WTC11 (cell line): ENCODE data around the gene GRIN2A. TPM values are rescaled to one million over a fixed set of nuclear protein-coding genes. Genes with fewer than 3 reads are reported as not detected.

Experiments
- ATAC-seq: fragments of 200-7000 bp; cut with Tn5 transposase; 2 replicates; pipeline ENCODE4 v1.10.0; 2021; ENCODE audit warnings: mild to moderate bottlenecking, moderate library complexity
- CTCF ChIA-PET: fragments of 300-600 bp; sonication (Branson Sonifier 250); formaldehyde crosslinking; loops from one replicate; lab custom pipeline; 2021; ENCODE audit warnings: antibody characterized with exemption; lab: Charles Lee
- POLR2A ChIA-PET: fragments of 350-600 bp; sonication (Branson Sonifier 250); formaldehyde crosslinking; loops from one replicate; lab custom pipeline; 2021; ENCODE audit warnings: antibody characterized with exemption; lab: Charles Lee
- DNase-seq: peaks from one replicate; pipeline ENCODE4 v3.0.0; 2021; ENCODE audit warnings: low spot score
- H3K27ac Mint-ChIP-seq: 2 replicates; pipeline ENCODE4 v1.8.0; 2021; ENCODE audit warnings: mixed read lengths
- H3K27me3 Mint-ChIP-seq: 2 replicates; pipeline ENCODE4 v1.8.0; 2021; ENCODE audit warnings: low read depth, mild to moderate bottlenecking, moderate library complexity, mixed read lengths
- H3K36me3 Mint-ChIP-seq: 2 replicates; pipeline ENCODE4 v1.8.0; 2021; ENCODE audit warnings: mixed read lengths
- H3K4me1 Mint-ChIP-seq: 2 replicates; pipeline ENCODE4 v1.8.0; 2022; ENCODE audit warnings: mixed read lengths
- H3K4me3 Mint-ChIP-seq: 2 replicates; pipeline ENCODE4 v1.8.0; 2021; ENCODE audit warnings: mild to moderate bottlenecking, moderate library complexity, mixed read lengths
- H3K9me3 Mint-ChIP-seq: 2 replicates; pipeline ENCODE4 v1.8.0; 2021; ENCODE audit warnings: mixed read lengths
- CREB1 ChIP-seq: sonication (generic); formaldehyde crosslinking; IDR thresholded peaks from 2 replicates; pipeline ENCODE4 v1.8.0; 2023; ENCODE audit warnings: mild to moderate bottlenecking, missing genetic modification reagents
- ESRRA ChIP-seq: sonication (generic); formaldehyde crosslinking; IDR thresholded peaks from 2 replicates; pipeline ENCODE4 v1.8.1; 2022; ENCODE audit warnings: mild to moderate bottlenecking, missing genetic modification reagents, borderline replicate concordance
- FOXK1 ChIP-seq: sonication (generic); formaldehyde crosslinking; IDR thresholded peaks from 2 replicates; pipeline ENCODE4 v1.8.0; 2022; ENCODE audit warnings: mild to moderate bottlenecking, moderate library complexity, missing genetic modification reagents
- HMGA2 ChIP-seq: fragments of 250-450 bp; sonication (Bioruptor Pico); IDR thresholded peaks from 2 replicates; pipeline ENCODE4 v1.4.0; 2021; ENCODE audit warnings: mild to moderate bottlenecking, moderate library complexity
- NR1H2 ChIP-seq: sonication (generic); formaldehyde crosslinking; IDR thresholded peaks from 2 replicates; pipeline ENCODE4 v1.9.0; 2021; ENCODE audit warnings: mild to moderate bottlenecking, moderate library complexity, missing genetic modification reagents
- OVOL2 ChIP-seq: fragments of 250-450 bp; sonication (Bioruptor Pico); IDR thresholded peaks from 2 replicates; pipeline ENCODE4 v1.9.0; 2021; ENCODE audit warnings: mild to moderate bottlenecking, borderline replicate concordance
- RORB ChIP-seq: fragments of 250-450 bp; sonication (Bioruptor Pico); IDR thresholded peaks from 2 replicates; pipeline ENCODE4 v1.9.0; 2021; ENCODE audit warnings: mild to moderate bottlenecking
- SMAD3 ChIP-seq: sonication (generic); formaldehyde crosslinking; IDR thresholded peaks from 2 replicates; pipeline ENCODE4 v1.8.0; 2022; ENCODE audit warnings: missing genetic modification reagents, mild to moderate bottlenecking, borderline replicate concordance
- SOX15 ChIP-seq: fragments of 250-450 bp; sonication (Bioruptor Pico); IDR thresholded peaks from 2 replicates; pipeline ENCODE4 v1.9.0; 2021; ENCODE audit warnings: mild to moderate bottlenecking
- ZNF121 ChIP-seq: sonication (generic); formaldehyde crosslinking; IDR thresholded peaks from 2 replicates; pipeline ENCODE4 v1.8.0; 2023; ENCODE audit warnings: missing genetic modification reagents
- total RNA-seq: library from RNA; stranded (reverse); gene quantifications from 3 replicates; pipeline ENCODE4 v1.2.3, GENCODE V29; 2021
- TF ChIP-seq, protein P1 (sequence below): sonication (generic); formaldehyde crosslinking; IDR thresholded peaks from 2 replicates; pipeline ENCODE4 v1.8.1; 2022; ENCODE audit warnings: missing genetic modification reagents, borderline replicate concordance
- TF ChIP-seq, protein P2 (sequence below): sonication (generic); formaldehyde crosslinking; IDR thresholded peaks from 2 replicates; pipeline ENCODE4 v1.8.1; 2022; ENCODE audit warnings: mild to moderate bottlenecking, missing genetic modification reagents, moderate library complexity, borderline replicate concordance
- TF ChIP-seq, protein P3 (sequence below): fragments of 250-450 bp; sonication (Bioruptor Pico); IDR thresholded peaks from 2 replicates; pipeline ENCODE4 v1.9.0; 2021; ENCODE audit warnings: moderate library complexity, mild to moderate bottlenecking, inconsistent platforms, borderline replicate concordance
- TF ChIP-seq, protein P4 (sequence below): sonication (generic); formaldehyde crosslinking; IDR thresholded peaks from 2 replicates; pipeline ENCODE4 v1.8.1; 2022; ENCODE audit warnings: low read depth, mild to moderate bottlenecking, moderate library complexity, missing genetic modification reagents, borderline replicate concordance
- TF ChIP-seq, protein P5 (sequence below): fragments of 250-450 bp; sonication (Bioruptor Pico); IDR thresholded peaks from 2 replicates; pipeline ENCODE4 v1.9.0; 2021; ENCODE audit warnings: mild to moderate bottlenecking, borderline replicate concordance
- TF ChIP-seq, protein P6 (sequence below): sonication (generic); formaldehyde crosslinking; IDR thresholded peaks from 2 replicates; pipeline ENCODE4 v1.8.0; 2023; ENCODE audit warnings: missing genetic modification reagents
- TF ChIP-seq, protein P7 (sequence below): fragments of 250-450 bp; sonication (Bioruptor Pico); conservative IDR thresholded peaks from 2 replicates; pipeline ENCODE4 v1.9.0; 2021; ENCODE audit warnings: mild to moderate bottlenecking

The GRIN2A gene
- total RNA-seq, 1 experiment from 2014 or later = 3.5 TPM

DNA sequence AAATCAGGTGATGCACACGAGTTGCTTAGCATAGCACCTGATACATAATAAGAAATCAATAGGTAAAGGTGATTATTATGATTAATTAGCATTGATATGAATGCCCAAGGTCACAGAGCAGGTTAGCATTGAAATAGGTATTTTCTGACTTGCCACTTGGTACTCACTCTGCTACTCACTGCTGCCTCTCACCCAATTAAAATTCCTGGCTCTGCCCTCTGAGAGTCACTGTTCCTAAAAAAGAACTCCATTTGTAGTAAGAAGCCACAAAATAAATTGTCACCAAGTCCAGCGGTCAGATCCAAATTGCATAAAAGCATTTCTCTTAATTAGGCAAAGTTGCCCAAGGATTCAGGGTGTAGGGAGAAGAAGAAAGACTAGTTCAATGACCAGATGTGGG, 8.9 kb upstream of the GRIN2A start:
- Mint-ChIP-seq H3K9me3 (no peaks in the 10 kb centered on the region), H3K4me1 (peaks cover 6% of the 10 kb centered on the region), H3K27ac (no peak overlapping the region), H3K27me3 (peaks cover 4% of the 10 kb centered on the region; the same call in 1 of the 2 replicates), H3K36me3 (no peaks in the 10 kb centered on the region), H3K4me3 (no peak overlapping the region)
- ATAC-seq (no peak), DNase-seq (no peak)
- TF ChIP-seq RORB (CRISPR knock-in tag) = no peak
- TF ChIP-seq SOX15 (CRISPR knock-in tag) = no peak
- TF ChIP-seq, protein P1, sequence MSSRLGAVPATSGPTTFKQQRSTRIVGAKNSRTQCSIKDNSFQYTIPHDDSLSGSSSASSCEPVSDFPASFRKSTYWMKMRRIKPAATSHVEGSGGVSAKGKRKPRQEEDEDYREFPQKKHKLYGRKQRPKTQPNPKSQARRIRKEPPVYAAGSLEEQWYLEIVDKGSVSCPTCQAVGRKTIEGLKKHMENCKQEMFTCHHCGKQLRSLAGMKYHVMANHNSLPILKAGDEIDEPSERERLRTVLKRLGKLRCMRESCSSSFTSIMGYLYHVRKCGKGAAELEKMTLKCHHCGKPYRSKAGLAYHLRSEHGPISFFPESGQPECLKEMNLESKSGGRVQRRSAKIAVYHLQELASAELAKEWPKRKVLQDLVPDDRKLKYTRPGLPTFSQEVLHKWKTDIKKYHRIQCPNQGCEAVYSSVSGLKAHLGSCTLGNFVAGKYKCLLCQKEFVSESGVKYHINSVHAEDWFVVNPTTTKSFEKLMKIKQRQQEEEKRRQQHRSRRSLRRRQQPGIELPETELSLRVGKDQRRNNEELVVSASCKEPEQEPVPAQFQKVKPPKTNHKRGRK (CRISPR knock-in tag) = no peak
- TF ChIP-seq NR1H2 (CRISPR knock-in tag) = no peak
- no peak for TF ChIP-seq ESRRA (CRISPR knock-in tag)
- TF ChIP-seq, protein P2, sequence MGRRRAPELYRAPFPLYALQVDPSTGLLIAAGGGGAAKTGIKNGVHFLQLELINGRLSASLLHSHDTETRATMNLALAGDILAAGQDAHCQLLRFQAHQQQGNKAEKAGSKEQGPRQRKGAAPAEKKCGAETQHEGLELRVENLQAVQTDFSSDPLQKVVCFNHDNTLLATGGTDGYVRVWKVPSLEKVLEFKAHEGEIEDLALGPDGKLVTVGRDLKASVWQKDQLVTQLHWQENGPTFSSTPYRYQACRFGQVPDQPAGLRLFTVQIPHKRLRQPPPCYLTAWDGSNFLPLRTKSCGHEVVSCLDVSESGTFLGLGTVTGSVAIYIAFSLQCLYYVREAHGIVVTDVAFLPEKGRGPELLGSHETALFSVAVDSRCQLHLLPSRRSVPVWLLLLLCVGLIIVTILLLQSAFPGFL (CRISPR knock-in tag) = no peak
- TF ChIP-seq OVOL2 = no peak
- TF ChIP-seq, protein P3, sequence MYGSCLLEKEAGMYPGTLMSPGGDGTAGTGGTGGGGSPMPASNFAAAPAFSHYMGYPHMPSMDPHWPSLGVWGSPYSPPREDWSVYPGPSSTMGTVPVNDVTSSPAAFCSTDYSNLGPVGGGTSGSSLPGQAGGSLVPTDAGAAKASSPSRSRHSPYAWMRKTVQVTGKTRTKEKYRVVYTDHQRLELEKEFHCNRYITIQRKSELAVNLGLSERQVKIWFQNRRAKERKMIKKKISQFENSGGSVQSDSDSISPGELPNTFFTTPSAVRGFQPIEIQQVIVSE (CRISPR knock-in tag) = no peak
- POLR2A ChIA-PET = no interaction called here
- CTCF ChIA-PET = interaction anchor here (2.7 kb wide), 1 partner anchor 11 kb away, joined by 8 read pairs; no protein-coding TSS in a partner anchor

DNA sequence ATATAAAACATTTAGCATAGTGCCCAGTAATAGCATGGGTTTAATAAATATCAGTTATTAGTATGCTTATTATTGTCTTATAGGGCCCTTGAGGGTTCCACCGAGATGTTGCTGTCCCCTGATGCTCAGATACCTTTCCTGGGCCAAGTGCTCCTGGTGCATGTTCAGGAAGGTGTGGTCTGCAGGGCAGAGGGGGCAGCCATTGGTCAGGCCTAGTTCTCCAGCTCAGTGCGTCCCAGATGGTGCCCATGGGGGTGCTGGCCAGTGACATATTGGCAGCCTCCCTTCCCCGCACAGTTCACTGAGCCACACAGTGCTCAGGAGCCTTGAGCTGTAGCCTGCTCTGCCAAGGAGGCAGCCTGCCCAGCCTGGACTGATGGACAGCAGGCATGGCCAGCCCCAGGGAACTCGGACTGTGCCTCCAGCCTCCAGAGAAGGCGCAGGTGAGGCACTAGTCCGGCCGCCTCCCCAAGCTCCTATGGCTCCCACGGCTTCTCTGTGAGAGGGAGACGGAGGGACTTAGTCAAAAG, 7.7 kb upstream of the GRIN2A start:
- ATAC-seq = no peak
- Mint-ChIP-seq H3K27ac (no peak overlapping the region), H3K4me1 (peaks cover 6% of the 10 kb centered on the region)
- POLR2A ChIA-PET = no interaction called here
- no peak for DNase-seq
- TF ChIP-seq FOXK1 (CRISPR knock-in tag) (no peak), ZNF121 (no peak), HMGA2 (CRISPR knock-in tag) (no peak), CREB1 (no peak), SMAD3 (CRISPR knock-in tag) (no peak)
- TF ChIP-seq, protein P4, sequence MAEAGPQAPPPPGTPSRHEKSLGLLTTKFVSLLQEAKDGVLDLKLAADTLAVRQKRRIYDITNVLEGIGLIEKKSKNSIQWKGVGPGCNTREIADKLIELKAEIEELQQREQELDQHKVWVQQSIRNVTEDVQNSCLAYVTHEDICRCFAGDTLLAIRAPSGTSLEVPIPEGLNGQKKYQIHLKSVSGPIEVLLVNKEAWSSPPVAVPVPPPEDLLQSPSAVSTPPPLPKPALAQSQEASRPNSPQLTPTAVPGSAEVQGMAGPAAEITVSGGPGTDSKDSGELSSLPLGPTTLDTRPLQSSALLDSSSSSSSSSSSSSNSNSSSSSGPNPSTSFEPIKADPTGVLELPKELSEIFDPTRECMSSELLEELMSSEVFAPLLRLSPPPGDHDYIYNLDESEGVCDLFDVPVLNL (CRISPR knock-in tag) = no peak
- TF ChIP-seq, protein P5, sequence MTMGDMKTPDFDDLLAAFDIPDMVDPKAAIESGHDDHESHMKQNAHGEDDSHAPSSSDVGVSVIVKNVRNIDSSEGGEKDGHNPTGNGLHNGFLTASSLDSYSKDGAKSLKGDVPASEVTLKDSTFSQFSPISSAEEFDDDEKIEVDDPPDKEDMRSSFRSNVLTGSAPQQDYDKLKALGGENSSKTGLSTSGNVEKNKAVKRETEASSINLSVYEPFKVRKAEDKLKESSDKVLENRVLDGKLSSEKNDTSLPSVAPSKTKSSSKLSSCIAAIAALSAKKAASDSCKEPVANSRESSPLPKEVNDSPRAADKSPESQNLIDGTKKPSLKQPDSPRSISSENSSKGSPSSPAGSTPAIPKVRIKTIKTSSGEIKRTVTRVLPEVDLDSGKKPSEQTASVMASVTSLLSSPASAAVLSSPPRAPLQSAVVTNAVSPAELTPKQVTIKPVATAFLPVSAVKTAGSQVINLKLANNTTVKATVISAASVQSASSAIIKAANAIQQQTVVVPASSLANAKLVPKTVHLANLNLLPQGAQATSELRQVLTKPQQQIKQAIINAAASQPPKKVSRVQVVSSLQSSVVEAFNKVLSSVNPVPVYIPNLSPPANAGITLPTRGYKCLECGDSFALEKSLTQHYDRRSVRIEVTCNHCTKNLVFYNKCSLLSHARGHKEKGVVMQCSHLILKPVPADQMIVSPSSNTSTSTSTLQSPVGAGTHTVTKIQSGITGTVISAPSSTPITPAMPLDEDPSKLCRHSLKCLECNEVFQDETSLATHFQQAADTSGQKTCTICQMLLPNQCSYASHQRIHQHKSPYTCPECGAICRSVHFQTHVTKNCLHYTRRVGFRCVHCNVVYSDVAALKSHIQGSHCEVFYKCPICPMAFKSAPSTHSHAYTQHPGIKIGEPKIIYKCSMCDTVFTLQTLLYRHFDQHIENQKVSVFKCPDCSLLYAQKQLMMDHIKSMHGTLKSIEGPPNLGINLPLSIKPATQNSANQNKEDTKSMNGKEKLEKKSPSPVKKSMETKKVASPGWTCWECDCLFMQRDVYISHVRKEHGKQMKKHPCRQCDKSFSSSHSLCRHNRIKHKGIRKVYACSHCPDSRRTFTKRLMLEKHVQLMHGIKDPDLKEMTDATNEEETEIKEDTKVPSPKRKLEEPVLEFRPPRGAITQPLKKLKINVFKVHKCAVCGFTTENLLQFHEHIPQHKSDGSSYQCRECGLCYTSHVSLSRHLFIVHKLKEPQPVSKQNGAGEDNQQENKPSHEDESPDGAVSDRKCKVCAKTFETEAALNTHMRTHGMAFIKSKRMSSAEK (CRISPR knock-in tag) = no peak
- TF ChIP-seq, protein P2 (CRISPR knock-in tag) = no peak
- TF ChIP-seq, protein P6, sequence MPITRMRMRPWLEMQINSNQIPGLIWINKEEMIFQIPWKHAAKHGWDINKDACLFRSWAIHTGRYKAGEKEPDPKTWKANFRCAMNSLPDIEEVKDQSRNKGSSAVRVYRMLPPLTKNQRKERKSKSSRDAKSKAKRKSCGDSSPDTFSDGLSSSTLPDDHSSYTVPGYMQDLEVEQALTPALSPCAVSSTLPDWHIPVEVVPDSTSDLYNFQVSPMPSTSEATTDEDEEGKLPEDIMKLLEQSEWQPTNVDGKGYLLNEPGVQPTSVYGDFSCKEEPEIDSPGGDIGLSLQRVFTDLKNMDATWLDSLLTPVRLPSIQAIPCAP = no peak
- TF ChIP-seq, protein P7, sequence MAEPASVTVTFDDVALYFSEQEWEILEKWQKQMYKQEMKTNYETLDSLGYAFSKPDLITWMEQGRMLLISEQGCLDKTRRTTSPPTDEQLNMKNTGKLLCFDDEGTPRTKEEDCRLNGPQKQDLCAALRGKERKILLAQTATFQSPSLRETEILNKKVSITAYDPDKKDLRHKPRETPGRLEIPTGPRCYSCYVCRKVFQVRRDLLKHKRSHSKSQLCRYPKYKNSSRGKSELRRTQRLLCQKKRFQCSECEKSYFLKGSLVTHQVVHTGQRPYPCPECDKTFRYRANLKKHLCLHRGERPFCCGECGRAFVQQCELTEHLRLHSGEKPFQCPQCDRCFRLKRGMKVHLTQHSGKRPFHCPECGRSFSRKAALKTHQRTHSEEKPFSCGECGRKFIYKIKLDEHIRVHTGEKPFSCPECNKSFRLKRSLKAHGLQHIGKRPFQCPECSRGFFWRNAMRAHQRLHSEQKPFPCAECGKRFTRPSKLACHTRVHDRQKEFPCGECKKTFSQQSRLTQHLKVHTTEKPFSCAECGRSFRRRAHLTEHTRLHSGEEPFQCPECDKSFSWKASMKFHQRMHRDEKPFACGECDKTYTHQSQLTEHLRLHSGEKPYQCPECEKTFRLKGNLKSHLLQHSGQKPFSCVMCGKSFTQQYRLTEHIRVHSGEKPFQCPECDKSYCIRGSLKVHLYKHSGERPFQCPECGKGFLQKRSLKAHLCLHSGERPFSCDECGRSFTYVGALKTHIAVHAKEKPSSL (CRISPR knock-in tag) = no peak
- TF ChIP-seq, all 79 proteins: peak for 0
- Mint-ChIP-seq H3K4me3 (no peak overlapping the region), H3K27me3 (peaks cover 10% of the 10 kb centered on the region), H3K36me3 (no peaks in the 10 kb centered on the region), H3K9me3 (no peaks in the 10 kb centered on the region)
- CTCF ChIA-PET = interaction anchor here (0.9 to 2.7 kb wide), 3 partner anchors 9 to 931 kb away, joined by 3 to 8 read pairs (median 3); no protein-coding TSS in a partner anchor
